HCT116 (cell line): Measurements from ENCODE around the gene FRMD4A. TPM values are rescaled to one million over a fixed set of nuclear protein-coding genes. Genes with fewer than 3 reads are reported as not detected.

Experiments used
- ATAC-seq: fragments of 200-7000 bp; cut with Tn5 transposase; 2 replicates; pipeline ENCODE4 v1.9.1; 2020; ENCODE audit warnings: mild to moderate bottlenecking, moderate library complexity
- BruUV-seq: library from RNA; stranded (reverse); fragments of 400-500 nt; replicated peaks from 2 replicates; lab custom pipeline; 2021; lab: Mats Ljungman, UMichigan
- CTCF ChIA-PET: fragments of 300-600 bp; sonication (Branson Sonifier 250); formaldehyde crosslinking; loops from one replicate; lab custom pipeline; 2021; ENCODE audit warnings: antibody characterized with exemption; lab: Charles Lee
- POLR2A ChIA-PET: fragments of 300-600, 350-600 bp; sonication (Branson Sonifier 250); formaldehyde crosslinking; loops from one replicate; lab custom pipeline; 2021; ENCODE audit warnings: antibody characterized with exemption; lab: Charles Lee
- RAD21 ChIA-PET, 2 experiments: fragments of 300-600 bp; sonication (Branson Sonifier 250); formaldehyde crosslinking; loops; one replicate each; lab custom pipeline; 2023; ENCODE audit warnings: low total read pairs in 2 of 2; ENCODE audit not compliant: uncharacterized antibody in 2 of 2, unreplicated experiment in 2 of 2, low non-redundant PET in 1 of 2; lab: Charles Lee
- DNase-seq: peaks from one replicate; pipeline ENCODE4 v3.0.0-alpha.2; 2010; ENCODE audit warnings: low read depth, low spot score
- H2AFZ ChIP-seq: fragments of 200-600 bp; shearing (Covaris generic), sonication (generic); 2 replicates; pipeline ENCODE4 v1.6.1; 2017; ENCODE audit warnings: low read depth, mixed run types, mixed read lengths, antibody characterized with exemption, low read length; ENCODE audit not compliant: poor library complexity, severe bottlenecking
- H3K27ac ChIP-seq: 2 replicates; pipeline ENCODE4 v1.5.1; 2012; ENCODE audit warnings: low read depth, low read length
- H3K27me3 ChIP-seq: fragments of 200-600 bp; sonication (generic); 2 replicates; pipeline ENCODE4 v1.6.1; 2016; ENCODE audit warnings: mixed run types, low read length, mixed read lengths; ENCODE audit not compliant: insufficient read depth
- H3K36me3 ChIP-seq, 2 experiments: fragments of 200-500 bp in 1 of 2; fragments of 200-600 bp in 1 of 2; sonication (Bioruptor generic) in 1 of 2; sonication (generic) in 1 of 2; 2 replicates each; pipeline versions ENCODE4 v1.5.1 to v1.6.1; 2014 to 2016; ENCODE audit warnings: low read length in 2 of 2, inconsistent platforms in 1 of 2, mixed read lengths in 1 of 2, mixed run types in 1 of 2; ENCODE audit not compliant: insufficient read depth in 2 of 2, control insufficient read depth in 1 of 2
- H3K4me1 ChIP-seq, 2 experiments: fragments of 200-600 bp in 1 of 2; sonication (generic) in 1 of 2; 2 replicates each; pipeline versions ENCODE4 v1.5.1 to v1.6.1; 2012 to 2017; ENCODE audit warnings: low read length in 2 of 2, inconsistent platforms in 1 of 2, mild to moderate bottlenecking in 1 of 2, mixed read lengths in 1 of 2, mixed run types in 1 of 2, moderate library complexity in 1 of 2; ENCODE audit not compliant: insufficient read depth in 2 of 2, control insufficient read depth in 1 of 2
- H3K4me2 ChIP-seq: fragments of 200-600 bp; sonication (generic); 2 replicates; pipeline ENCODE4 v1.6.1; 2017; ENCODE audit warnings: mixed run types, low read length, mixed read lengths
- H3K4me3 ChIP-seq, 2 experiments: fragments of 200-600 bp in 1 of 2; sonication (generic) in 1 of 2; replicated peaks in 1 of 2; 2 replicates each; pipeline ENCODE4 v1.5.1; 2011 to 2016; ENCODE audit warnings: low read length in 2 of 2, control low read depth in 1 of 2, low read depth in 1 of 2, mild to moderate bottlenecking in 1 of 2, mixed read lengths in 1 of 2, mixed run types in 1 of 2
- H3K79me2 ChIP-seq: fragments of 200-600 bp; sonication (generic); 2 replicates; pipeline ENCODE4 v1.6.1; 2017; ENCODE audit warnings: mild to moderate bottlenecking, mixed run types, low read length, moderate library complexity, mixed read lengths; ENCODE audit not compliant: insufficient read depth
- H3K9ac ChIP-seq: fragments of 200-600 bp; sonication (generic); 2 replicates; pipeline ENCODE4 v1.6.1; 2016; ENCODE audit warnings: low read length, mixed read lengths
- H3K9me2 ChIP-seq: fragments of 200-600 bp; sonication (generic), shearing (Covaris generic); 2 replicates; pipeline ENCODE4 v1.6.1; 2017; ENCODE audit warnings: mixed run types, mild to moderate bottlenecking, moderate library complexity; ENCODE audit not compliant: insufficient read depth
- H3K9me3 ChIP-seq, 2 experiments: fragments of 200-500 bp in 1 of 2; fragments of 200-600 bp in 1 of 2; sonication (Bioruptor generic) in 1 of 2; sonication (generic) in 1 of 2; 2 replicates each; pipeline ENCODE4 v1.6.1; 2014 to 2017; ENCODE audit warnings: low read length in 2 of 2, mixed read lengths in 2 of 2, inconsistent platforms in 1 of 2, low read depth in 1 of 2, mild to moderate bottlenecking in 1 of 2, mixed run types in 1 of 2, moderate library complexity in 1 of 2; ENCODE audit not compliant: control insufficient read depth in 1 of 2, insufficient read depth in 1 of 2
- H4K20me1 ChIP-seq: fragments of 200-600 bp; sonication (generic), shearing (Covaris generic); 2 replicates; pipeline ENCODE4 v1.6.1; 2017; ENCODE audit warnings: mixed run types, mild to moderate bottlenecking, moderate library complexity; ENCODE audit not compliant: insufficient read depth
- CBX3 ChIP-seq: IDR thresholded peaks from 2 replicates; pipeline ENCODE4 v1.6.1; 2012; ENCODE audit warnings: low read depth
- CEBPB ChIP-seq: IDR thresholded peaks from 2 replicates; pipeline ENCODE4 v1.6.1; 2012; ENCODE audit warnings: low read depth
- CTCF ChIP-seq, 3 experiments: fragments of 200-600 bp in 1 of 3; sonication (generic) in 1 of 3; IDR thresholded peaks in 2 of 3; conservative IDR thresholded peaks in 1 of 3; 2 replicates each; pipeline ENCODE4 v1.5.1; 2012 to 2017; ENCODE audit warnings: low read depth in 2 of 3, low read length in 2 of 3, antibody characterized with exemption in 1 of 3, borderline replicate concordance in 1 of 3, control low read depth in 1 of 3, mild to moderate bottlenecking in 1 of 3, mixed read lengths in 1 of 3, mixed run types in 1 of 3, moderate library complexity in 1 of 3; ENCODE audit not compliant: insufficient read depth in 1 of 3
- EGR1 ChIP-seq: IDR thresholded peaks from 2 replicates; pipeline ENCODE4 v1.6.1; 2012; ENCODE audit warnings: low read depth
- ELF1 ChIP-seq: IDR thresholded peaks from 2 replicates; pipeline ENCODE4 v1.6.1; 2012; ENCODE audit warnings: low read depth, borderline replicate concordance
- EZH2 ChIP-seq: fragments of 200-600 bp; sonication (generic); IDR thresholded peaks from 2 replicates; pipeline ENCODE4 v1.6.1; 2017; ENCODE audit warnings: antibody characterized with exemption, mixed run types
- EZH2phosphoT487 ChIP-seq: fragments of 200-600 bp; IDR thresholded peaks from 2 replicates; pipeline ENCODE4 v1.6.1; 2018; ENCODE audit warnings: antibody characterized with exemption, borderline replicate concordance
- FOSL1 ChIP-seq: IDR thresholded peaks from 2 replicates; pipeline ENCODE4 v1.6.1; 2012; ENCODE audit warnings: low read depth
- JUND ChIP-seq: IDR thresholded peaks from 2 replicates; pipeline ENCODE4 v1.6.1; 2012
- POLR2A ChIP-seq: IDR thresholded peaks from 2 replicates; pipeline ENCODE4 v1.7.0; 2011; ENCODE audit warnings: borderline replicate concordance; ENCODE audit not compliant: insufficient read depth, insufficient read length; ENCODE audit errors: extremely low read depth
- RAD21 ChIP-seq: IDR thresholded peaks from 2 replicates; pipeline ENCODE4 v1.6.1; 2012; ENCODE audit warnings: low read depth, mild to moderate bottlenecking
- REST ChIP-seq: IDR thresholded peaks from 2 replicates; pipeline ENCODE4 v1.6.1; 2012; ENCODE audit warnings: low read depth
- SIN3A ChIP-seq: IDR thresholded peaks from 2 replicates; pipeline ENCODE4 v1.6.1; 2012; ENCODE audit warnings: low read depth
- TCF7L2 ChIP-seq: IDR thresholded peaks from 2 replicates; pipeline ENCODE4 v1.7.0; 2011; ENCODE audit warnings: borderline replicate concordance, inconsistent platforms; ENCODE audit not compliant: insufficient read depth, insufficient read length; ENCODE audit errors: extremely low read depth
- ZFX ChIP-seq: fragments of 450-650 bp; IDR thresholded peaks from 2 replicates; pipeline ENCODE4 v1.6.1; 2017
- ZNF274 ChIP-seq: fragments of 200-500 bp; sonication (Bioruptor generic); IDR thresholded peaks from 2 replicates; pipeline ENCODE4 v1.6.1; 2014; ENCODE audit warnings: mild to moderate bottlenecking, low read depth, low read length, inconsistent platforms
- intact Hi-C: fragments of 100-400 bp; cut with micrococcal nuclease; formaldehyde crosslinking; loops from 2 replicates; pipeline ENCODE4 v1.10.0; 2022
- total RNA-seq: library from RNA; stranded (reverse); gene quantifications from one replicate; pipeline ENCODE4 v1.2.1, GENCODE V29; 2021; ENCODE audit not compliant: unreplicated experiment

Gene FRMD4A
- total RNA-seq, 1 experiment from 2014 or later: 0.20 TPM

- no peak for TF ChIP-seq CBX3
These were observed 343.3 kb downstream of the FRMD4A start (continued) for GRCh38 chr10:13987446-13987845.

- no peaks in the 10 kb centered on the region for H3K9me3 ChIP-seq
- no peaks in the 10 kb centered on the region for H3K27me3 ChIP-seq
- no peak overlapping the region for H3K4me2 ChIP-seq
- H3K36me3 ChIP-seq: no peaks in the 10 kb centered on the region
- no peak overlapping the region for H3K4me3 ChIP-seq
- intact Hi-C loops: no loop called here
- BruUV-seq: no TSS peak
- ChIA-PET CTCF (no interaction called here), POLR2A (no interaction called here), RAD21 (no interaction called here)
- no peak for TF ChIP-seq EZH2phosphoT487
- no peak for TF ChIP-seq EZH2
- TF ChIP-seq TCF7L2: no peak
- TF ChIP-seq ZNF274: no peak
- no peak for TF ChIP-seq CEBPB
- no peak for TF ChIP-seq CTCF (IDR thresholded peaks at IDR 0.05 in 2 of 3, conservative IDR thresholded peaks at IDR 0.05 in 1 of 3; ENCODE audit: borderline replicate concordance in 1 of 3, insufficient read depth in 1 of 3, low read depth in 2 of 3, low read length in 2 of 3)
- TF ChIP-seq SIN3A: no peak
- no peak for TF ChIP-seq JUND
- no peak for TF ChIP-seq ELF1
- no peak for TF ChIP-seq EGR1
- no peak for TF ChIP-seq RAD21
- no peak for TF ChIP-seq FOSL1
- TF ChIP-seq ZFX: no peak
- TF ChIP-seq REST: no peak
- TF ChIP-seq POLR2A: no peak
- peaks cover 0 to 6% of the 10 kb centered on the region in 2 experiments; a peak in 1 of 4 replicates for H3K4me1 ChIP-seq
- no peaks in the 10 kb centered on the region for H4K20me1 ChIP-seq
- H3K27ac ChIP-seq: no peak overlapping the region
- no peaks in the 10 kb centered on the region for H3K9me2 ChIP-seq
- H2AFZ ChIP-seq: no peak overlapping the region
- no peaks in the 10 kb centered on the region for H3K79me2 ChIP-seq
- H3K9ac ChIP-seq: no peak overlapping the region
- DNase-seq (no peak), ATAC-seq (peak; percentile 27; the same call in 1 of the 2 replicates)
These were observed 346.0 kb downstream of the FRMD4A start for GRCh38 chr10:13984647-13985155.
